ENCODE measurements around the gene PLEKHA7. TPM values are rescaled to one million over a fixed set of nuclear protein-coding genes. Genes with fewer than 3 reads are reported as not detected.

PLEKHA7 gene
- total RNA-seq, 1 donor from 2014 or later = 0.92 TPM

- Mint-ChIP-seq H3K27ac (ENCODE audit: unreplicated experiment) (no peak overlapping the region), H3K4me1 (ENCODE audit: low read depth) (peaks cover 19% of the 10 kb centered on the region), H3K9me3 (ENCODE audit: low read depth) (no peaks in the 10 kb centered on the region), H3K4me3 (ENCODE audit: unreplicated experiment) (no peak overlapping the region), H3K36me3 (ENCODE audit: low read depth) (no peaks in the 10 kb centered on the region), H3K27me3 (ENCODE audit: low read depth) (no peaks in the 10 kb centered on the region)
- TF ChIP-seq, protein P1, sequence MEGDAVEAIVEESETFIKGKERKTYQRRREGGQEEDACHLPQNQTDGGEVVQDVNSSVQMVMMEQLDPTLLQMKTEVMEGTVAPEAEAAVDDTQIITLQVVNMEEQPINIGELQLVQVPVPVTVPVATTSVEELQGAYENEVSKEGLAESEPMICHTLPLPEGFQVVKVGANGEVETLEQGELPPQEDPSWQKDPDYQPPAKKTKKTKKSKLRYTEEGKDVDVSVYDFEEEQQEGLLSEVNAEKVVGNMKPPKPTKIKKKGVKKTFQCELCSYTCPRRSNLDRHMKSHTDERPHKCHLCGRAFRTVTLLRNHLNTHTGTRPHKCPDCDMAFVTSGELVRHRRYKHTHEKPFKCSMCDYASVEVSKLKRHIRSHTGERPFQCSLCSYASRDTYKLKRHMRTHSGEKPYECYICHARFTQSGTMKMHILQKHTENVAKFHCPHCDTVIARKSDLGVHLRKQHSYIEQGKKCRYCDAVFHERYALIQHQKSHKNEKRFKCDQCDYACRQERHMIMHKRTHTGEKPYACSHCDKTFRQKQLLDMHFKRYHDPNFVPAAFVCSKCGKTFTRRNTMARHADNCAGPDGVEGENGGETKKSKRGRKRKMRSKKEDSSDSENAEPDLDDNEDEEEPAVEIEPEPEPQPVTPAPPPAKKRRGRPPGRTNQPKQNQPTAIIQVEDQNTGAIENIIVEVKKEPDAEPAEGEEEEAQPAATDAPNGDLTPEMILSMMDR (IDR thresholded peaks at IDR 0.05) = no peak
- DNase-seq (ENCODE audit: low spot score) = no peak
Observed at GRCh38 chr11:16817351-16817750, 196.9 kb downstream of the PLEKHA7 start.

DNA sequence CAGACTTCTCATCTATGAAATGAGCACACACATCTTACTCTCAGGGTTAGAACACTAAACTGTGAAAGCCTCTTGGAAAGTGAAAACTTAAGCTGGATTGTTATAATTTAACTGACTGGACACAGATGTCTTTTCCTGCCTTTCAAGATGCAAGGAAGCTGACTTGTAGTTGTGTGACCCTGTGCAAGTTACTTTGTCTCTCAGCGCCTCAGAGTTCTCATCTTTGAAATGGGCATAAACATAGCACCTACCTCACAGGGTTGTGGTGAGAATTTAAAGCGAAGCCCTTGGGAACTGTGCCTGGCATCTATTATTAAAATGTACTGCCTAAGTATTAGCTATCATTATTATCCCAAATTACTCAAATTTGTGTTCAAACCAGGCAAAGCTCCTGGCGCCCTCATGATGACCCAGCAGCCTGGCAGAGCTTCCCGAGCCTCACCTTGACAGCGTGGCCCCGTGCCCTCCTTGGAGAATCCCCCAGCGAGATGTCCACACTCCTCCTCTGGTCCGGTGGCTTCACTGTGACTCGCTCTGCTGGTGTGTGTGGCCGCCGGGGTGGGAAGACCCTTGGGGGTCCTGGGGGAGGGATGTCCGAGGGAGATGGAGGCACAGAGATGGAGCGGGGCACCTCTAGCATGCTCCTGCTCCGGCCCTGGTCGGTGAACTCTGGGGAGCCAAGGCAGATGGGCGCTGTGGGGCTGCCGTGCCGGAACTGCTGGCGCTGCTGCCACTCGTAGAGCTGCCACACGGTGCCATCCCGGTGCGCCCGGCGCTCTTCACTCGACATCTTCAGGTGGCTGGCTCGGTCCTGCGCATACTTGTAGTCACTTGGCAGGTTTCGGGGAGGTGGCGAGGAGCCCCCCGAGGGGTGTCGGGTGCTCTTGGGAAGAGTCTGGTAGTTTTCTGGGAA, 197.6 kb downstream of the PLEKHA7 start:
- no peak overlapping the region for H3K27ac Mint-ChIP-seq (ENCODE audit: unreplicated experiment)
- H3K36me3 Mint-ChIP-seq (ENCODE audit: low read depth) = no peaks in the 10 kb centered on the region
- TF ChIP-seq, protein P1 (IDR thresholded peaks at IDR 0.05) = no peak
- H3K9me3 Mint-ChIP-seq (ENCODE audit: low read depth) = no peaks in the 10 kb centered on the region
- H3K27me3 Mint-ChIP-seq (ENCODE audit: low read depth) = no peaks in the 10 kb centered on the region
- no peak overlapping the region for H3K4me3 Mint-ChIP-seq (ENCODE audit: unreplicated experiment)
- H3K4me1 Mint-ChIP-seq (ENCODE audit: low read depth) = peaks cover 19% of the 10 kb centered on the region
- no peak for DNase-seq (ENCODE audit: low spot score)

GRCh38 chr11:16815047-16815767, 199.0 kb downstream of the PLEKHA7 start:
- TF ChIP-seq, protein P1 (IDR thresholded peaks at IDR 0.05) = peak; percentile 9
- H3K27me3 Mint-ChIP-seq (ENCODE audit: low read depth) = no peaks in the 10 kb centered on the region
- no peak for DNase-seq (ENCODE audit: low spot score)
- peaks cover 18% of the 10 kb centered on the region for H3K4me1 Mint-ChIP-seq (ENCODE audit: low read depth)
- no peaks in the 10 kb centered on the region for H3K36me3 Mint-ChIP-seq (ENCODE audit: low read depth)
- no peak overlapping the region for H3K27ac Mint-ChIP-seq (ENCODE audit: unreplicated experiment)
- H3K9me3 Mint-ChIP-seq (ENCODE audit: low read depth) = no peaks in the 10 kb centered on the region
- H3K4me3 Mint-ChIP-seq (ENCODE audit: unreplicated experiment) = peak overlapping the region; percentile 19

GRCh38 chr11:16814410-16815046, 199.7 kb downstream of the PLEKHA7 start:
- Mint-ChIP-seq H3K27ac (ENCODE audit: unreplicated experiment) (no peak overlapping the region), H3K27me3 (ENCODE audit: low read depth) (no peaks in the 10 kb centered on the region), H3K9me3 (ENCODE audit: low read depth) (no peaks in the 10 kb centered on the region), H3K4me3 (ENCODE audit: unreplicated experiment) (no peak overlapping the region), H3K36me3 (ENCODE audit: low read depth) (no peaks in the 10 kb centered on the region), H3K4me1 (ENCODE audit: low read depth) (peaks cover 18% of the 10 kb centered on the region)
- TF ChIP-seq, protein P1 (IDR thresholded peaks at IDR 0.05) = no peak
- no peak for DNase-seq (ENCODE audit: low spot score)

DNA sequence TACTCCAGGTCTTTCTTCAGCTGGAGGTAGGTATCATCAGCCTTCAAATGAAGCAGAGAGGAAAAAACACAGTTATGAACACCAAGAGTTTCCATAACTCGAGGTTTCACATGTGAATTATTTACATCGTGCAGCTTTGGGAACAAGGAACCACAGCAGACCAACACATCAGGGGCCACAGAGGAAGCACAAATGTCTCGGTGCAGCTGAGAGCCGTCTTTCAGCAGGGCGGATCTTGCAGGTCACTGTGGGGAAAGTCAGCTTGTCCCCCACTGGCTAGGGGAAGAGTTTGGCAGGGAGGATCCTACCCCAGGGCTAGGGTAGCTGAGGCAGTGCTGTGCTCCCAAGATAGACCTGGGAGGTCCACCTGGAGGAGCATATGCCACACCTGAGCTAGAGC, 201.1 kb downstream of the PLEKHA7 start:
- Mint-ChIP-seq H3K27ac (ENCODE audit: unreplicated experiment) (no peak overlapping the region), H3K4me1 (ENCODE audit: low read depth) (peaks cover 12% of the 10 kb centered on the region), H3K9me3 (ENCODE audit: low read depth) (no peaks in the 10 kb centered on the region), H3K27me3 (ENCODE audit: low read depth) (no peaks in the 10 kb centered on the region), H3K4me3 (ENCODE audit: unreplicated experiment) (no peak overlapping the region), H3K36me3 (ENCODE audit: low read depth) (no peaks in the 10 kb centered on the region)
- TF ChIP-seq, protein P1 (IDR thresholded peaks at IDR 0.05) = no peak
- no peak for DNase-seq (ENCODE audit: low spot score)

Measured in chondrocyte (in vitro differentiated cells).